Upper lobe of left lung (tissue), 4 donors: ENCODE measurements around the gene GSTM1.

Experiments
- POLR2A ChIP-seq, 4 donors: fragments of 450-650 bp; IDR thresholded peaks; one replicate each; pipeline ENCODE4 v1.5.1; 2016 to 2017; ENCODE audit warnings: antibody characterized with exemption in 4 of 4, mild to moderate bottlenecking in 2 of 4
- TF ChIP-seq, protein P1 (sequence below), 6 experiments: fragments of 450-650 bp in 4 of 6; fragments of 200-600 bp in 2 of 6; sonication (generic) in 2 of 6; IDR thresholded peaks; one replicate each; pipeline ENCODE4 v1.5.1; 2016 to 2019; ENCODE audit warnings: antibody characterized with exemption in 6 of 6

DNA sequence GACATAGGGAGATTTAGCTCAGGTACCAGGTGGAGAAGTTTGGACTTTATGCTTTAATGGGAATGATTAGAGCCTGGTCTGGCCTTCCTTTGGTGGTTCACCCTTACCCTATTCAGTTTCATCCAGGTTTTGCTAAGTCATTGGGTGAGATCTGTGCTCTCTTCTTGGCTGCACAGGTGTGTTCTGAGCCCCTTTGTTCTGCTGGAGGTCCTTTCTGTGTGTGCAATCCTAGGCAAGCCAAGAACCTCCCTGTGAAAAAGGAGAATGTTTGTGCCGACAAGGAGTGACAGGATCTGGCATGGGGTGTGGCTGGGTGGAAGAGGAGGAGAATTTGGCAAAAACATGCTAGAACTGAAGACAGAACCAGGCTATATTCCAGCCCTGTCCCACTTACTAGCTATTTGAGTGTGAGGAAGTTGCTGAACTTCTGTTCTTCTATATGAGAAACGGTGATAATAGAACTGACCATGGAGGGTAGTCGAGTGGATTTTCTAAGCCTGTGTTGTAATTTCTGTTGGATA, 29.0 kb downstream of the GSTM1 start:
- TF ChIP-seq POLR2A (IDR thresholded peaks at IDR 0.05), result no peak
- TF ChIP-seq, protein P1, sequence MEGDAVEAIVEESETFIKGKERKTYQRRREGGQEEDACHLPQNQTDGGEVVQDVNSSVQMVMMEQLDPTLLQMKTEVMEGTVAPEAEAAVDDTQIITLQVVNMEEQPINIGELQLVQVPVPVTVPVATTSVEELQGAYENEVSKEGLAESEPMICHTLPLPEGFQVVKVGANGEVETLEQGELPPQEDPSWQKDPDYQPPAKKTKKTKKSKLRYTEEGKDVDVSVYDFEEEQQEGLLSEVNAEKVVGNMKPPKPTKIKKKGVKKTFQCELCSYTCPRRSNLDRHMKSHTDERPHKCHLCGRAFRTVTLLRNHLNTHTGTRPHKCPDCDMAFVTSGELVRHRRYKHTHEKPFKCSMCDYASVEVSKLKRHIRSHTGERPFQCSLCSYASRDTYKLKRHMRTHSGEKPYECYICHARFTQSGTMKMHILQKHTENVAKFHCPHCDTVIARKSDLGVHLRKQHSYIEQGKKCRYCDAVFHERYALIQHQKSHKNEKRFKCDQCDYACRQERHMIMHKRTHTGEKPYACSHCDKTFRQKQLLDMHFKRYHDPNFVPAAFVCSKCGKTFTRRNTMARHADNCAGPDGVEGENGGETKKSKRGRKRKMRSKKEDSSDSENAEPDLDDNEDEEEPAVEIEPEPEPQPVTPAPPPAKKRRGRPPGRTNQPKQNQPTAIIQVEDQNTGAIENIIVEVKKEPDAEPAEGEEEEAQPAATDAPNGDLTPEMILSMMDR (IDR thresholded peaks at IDR 0.05), result no peak
